ENCODE results near the gene ABCC4. TPM values are rescaled to one million over a fixed set of nuclear protein-coding genes. Genes with fewer than 3 reads are reported as not detected.

ABCC4 gene
- total RNA-seq, 1 donor from 2014 or later: 33.4 TPM

DNA sequence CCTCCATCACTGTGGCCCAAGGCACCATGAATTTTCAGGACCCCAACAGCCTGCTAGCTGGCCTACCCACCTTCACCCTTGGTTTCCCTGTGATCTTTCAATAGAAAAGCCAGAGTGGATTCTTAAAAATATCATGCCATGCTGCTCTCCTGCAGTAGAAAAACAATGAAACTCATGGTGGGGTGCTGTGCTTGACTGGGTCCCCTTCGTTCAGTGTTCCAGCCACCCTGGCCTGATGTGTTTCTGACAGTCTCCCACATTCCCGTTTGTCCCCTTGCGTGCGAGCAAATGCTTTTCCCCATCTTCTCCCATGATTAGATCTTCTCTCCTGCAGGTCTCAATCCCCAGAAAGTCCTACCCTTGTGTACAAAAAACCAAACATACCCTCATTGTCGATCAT lies 43.2 kb downstream of the ABCC4 start:
- TF ChIP-seq, protein P1, sequence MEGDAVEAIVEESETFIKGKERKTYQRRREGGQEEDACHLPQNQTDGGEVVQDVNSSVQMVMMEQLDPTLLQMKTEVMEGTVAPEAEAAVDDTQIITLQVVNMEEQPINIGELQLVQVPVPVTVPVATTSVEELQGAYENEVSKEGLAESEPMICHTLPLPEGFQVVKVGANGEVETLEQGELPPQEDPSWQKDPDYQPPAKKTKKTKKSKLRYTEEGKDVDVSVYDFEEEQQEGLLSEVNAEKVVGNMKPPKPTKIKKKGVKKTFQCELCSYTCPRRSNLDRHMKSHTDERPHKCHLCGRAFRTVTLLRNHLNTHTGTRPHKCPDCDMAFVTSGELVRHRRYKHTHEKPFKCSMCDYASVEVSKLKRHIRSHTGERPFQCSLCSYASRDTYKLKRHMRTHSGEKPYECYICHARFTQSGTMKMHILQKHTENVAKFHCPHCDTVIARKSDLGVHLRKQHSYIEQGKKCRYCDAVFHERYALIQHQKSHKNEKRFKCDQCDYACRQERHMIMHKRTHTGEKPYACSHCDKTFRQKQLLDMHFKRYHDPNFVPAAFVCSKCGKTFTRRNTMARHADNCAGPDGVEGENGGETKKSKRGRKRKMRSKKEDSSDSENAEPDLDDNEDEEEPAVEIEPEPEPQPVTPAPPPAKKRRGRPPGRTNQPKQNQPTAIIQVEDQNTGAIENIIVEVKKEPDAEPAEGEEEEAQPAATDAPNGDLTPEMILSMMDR (conservative IDR thresholded peaks at IDR 0.05; ENCODE audit: low read depth, low read length): no peak
- H3K4me3 ChIP-seq (ENCODE audit: low read depth, low read length): no peak overlapping the region
- no peak for DNase-seq (ENCODE audit: low read depth)

DNA sequence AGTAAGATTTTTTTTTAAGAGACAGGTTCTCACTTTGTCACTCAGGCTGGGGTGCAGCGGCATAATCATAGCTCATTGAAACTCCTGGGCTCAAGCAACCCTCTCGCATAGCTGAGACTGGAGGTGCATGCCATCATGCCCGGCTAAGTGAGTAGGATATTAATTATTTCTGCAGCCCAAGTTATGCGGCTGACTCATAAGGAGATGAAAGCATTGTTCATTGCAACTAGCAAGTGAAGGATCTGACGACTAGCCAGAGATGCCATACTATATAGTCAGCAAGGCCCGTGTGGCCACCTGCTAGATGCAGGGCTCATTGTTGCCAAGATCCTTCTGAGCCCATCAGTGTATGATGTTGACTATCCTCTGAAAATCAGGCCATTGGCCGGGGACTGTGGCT lies 45.2 kb downstream of the ABCC4 start:
- TF ChIP-seq, protein P1 (conservative IDR thresholded peaks at IDR 0.05; ENCODE audit: low read depth, low read length): no peak
- DNase-seq (ENCODE audit: low read depth): peak; percentile 98
- no peak overlapping the region for H3K4me3 ChIP-seq (ENCODE audit: low read depth, low read length)

DNA sequence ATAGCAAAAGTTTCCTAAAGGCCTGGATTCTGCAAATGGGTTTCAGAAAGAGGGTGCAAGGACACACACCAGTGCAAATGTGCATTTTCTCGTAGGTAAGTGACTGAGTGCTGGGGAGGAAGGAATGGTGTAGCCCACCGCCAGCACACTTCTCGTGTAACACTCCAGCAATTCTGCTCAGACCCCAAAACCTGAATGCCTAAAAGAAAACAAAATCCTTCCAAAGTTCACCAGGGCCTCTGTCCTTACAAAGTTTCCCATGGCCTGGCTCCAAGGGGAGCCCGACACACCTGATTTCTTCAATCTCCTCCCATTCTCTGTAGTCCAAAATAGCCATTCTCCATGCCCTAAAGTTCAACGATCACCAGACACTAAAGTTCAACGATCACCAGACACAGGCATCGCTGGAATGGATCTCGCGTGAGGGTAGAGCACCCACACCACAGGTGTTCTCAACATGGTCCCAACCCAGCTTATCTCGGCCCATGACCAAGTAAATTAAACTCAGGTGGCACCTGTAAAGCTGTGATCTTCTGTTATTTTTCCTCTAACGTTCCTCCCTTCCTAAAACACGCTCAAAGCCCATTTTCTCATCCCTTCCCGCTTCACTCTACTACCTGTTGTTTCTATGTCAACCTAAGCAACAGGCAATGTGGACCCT lies 46.0 kb downstream of the ABCC4 start:
- TF ChIP-seq, protein P1 (conservative IDR thresholded peaks at IDR 0.05; ENCODE audit: low read depth, low read length): no peak
- no peak overlapping the region for H3K4me3 ChIP-seq (ENCODE audit: low read depth, low read length)
- DNase-seq (ENCODE audit: low read depth): no peak

DNA sequence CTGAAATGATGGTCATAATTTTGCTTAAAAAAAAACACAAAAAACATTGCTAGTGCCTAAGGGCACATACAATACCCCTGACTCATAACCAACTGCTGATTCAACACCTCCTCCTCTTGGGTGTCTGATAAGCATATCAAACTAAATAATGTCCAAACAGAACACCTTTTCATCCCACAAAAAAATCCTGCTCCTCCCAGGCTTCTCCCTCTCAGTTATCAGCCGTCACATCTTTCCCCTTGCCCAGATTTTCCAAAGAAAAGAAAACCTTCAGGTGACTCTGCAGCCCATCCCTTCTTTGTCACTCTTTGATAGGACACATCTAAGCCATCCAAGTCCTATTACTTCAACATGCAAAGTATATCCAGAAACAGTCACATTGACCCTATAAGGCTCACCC lies 46.9 kb downstream of the ABCC4 start:
- TF ChIP-seq, protein P1 (conservative IDR thresholded peaks at IDR 0.05; ENCODE audit: low read depth, low read length): no peak
- DNase-seq (ENCODE audit: low read depth): no peak
- no peak overlapping the region for H3K4me3 ChIP-seq (ENCODE audit: low read depth, low read length)

DNA sequence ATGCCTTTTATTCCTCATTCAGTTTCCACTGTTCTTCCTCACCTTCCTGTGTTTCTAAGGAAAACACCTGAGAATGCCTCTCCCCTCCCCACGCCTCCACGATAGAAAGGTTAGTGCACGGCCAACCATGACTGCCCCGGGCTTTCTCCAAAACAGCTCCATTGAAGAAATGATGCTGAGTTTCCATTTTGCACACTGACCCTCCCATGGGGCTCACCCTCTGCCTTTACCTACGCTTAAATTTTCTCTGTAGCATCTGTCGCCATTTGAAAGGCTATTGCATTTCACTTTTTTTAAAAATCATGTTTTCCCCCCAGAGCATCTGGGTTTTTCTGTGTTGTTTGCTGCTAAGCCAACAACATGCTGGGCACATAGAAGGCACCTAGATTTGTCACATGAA lies 48.2 kb downstream of the ABCC4 start:
- no peak for DNase-seq (ENCODE audit: low read depth)
- H3K4me3 ChIP-seq (ENCODE audit: low read depth, low read length): no peak overlapping the region
- TF ChIP-seq, protein P1 (conservative IDR thresholded peaks at IDR 0.05; ENCODE audit: low read depth, low read length): no peak

DNA sequence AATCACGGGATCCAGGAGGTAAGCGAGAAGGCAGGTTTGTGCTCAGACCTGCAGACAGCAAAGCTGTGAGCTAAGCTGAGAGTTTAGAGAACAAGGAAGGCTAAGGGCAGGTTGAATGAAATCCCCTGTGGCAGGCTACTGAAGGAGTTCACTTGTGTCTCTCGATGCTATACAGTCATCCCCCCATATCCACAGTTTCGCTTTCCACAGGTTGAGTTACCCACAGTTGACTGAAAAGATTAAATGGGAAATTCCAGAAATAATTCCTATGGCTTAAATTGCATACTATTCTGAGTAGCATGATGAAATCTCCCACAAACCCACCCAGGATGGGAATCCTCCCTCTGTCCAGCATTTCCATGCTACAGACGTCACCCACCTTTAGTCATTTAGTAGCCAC lies 49.6 kb downstream of the ABCC4 start:
- no peak for DNase-seq (ENCODE audit: low read depth)
- H3K4me3 ChIP-seq (ENCODE audit: low read depth, low read length): no peak overlapping the region
- TF ChIP-seq, protein P1 (conservative IDR thresholded peaks at IDR 0.05; ENCODE audit: low read depth, low read length): no peak

DNA sequence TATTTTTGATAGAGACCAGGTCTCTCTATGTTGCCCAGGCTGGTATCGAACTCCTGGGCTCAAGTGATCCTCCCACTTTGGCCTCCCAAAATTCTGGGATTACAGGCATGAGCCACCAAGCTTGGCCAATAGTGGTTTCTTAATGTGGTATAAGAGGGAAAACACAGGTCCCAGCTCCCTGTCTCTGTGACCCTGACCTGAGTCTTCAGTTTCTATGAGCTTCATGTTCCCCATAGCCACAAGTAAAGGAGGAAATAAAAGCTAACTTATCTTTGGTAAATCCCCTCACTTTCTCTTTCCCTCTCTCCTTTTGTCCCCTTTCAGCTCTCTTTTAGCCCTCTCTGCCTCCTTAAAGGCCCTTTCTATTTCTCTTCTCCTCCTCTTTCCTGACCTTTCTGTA lies 50.3 kb downstream of the ABCC4 start:
- no peak for DNase-seq (ENCODE audit: low read depth)
- TF ChIP-seq, protein P1 (conservative IDR thresholded peaks at IDR 0.05; ENCODE audit: low read depth, low read length): no peak
- H3K4me3 ChIP-seq (ENCODE audit: low read depth, low read length): no peak overlapping the region
